Adrenal gland (tissue), 12 donors: ENCODE measurements around the gene TBC1D10A. TPM values are rescaled to one million over a fixed set of nuclear protein-coding genes. Genes with fewer than 3 reads are reported as not detected.
A peak's percentile ranks its signal among the peaks of the same experiment; 100 is the strongest.

ENCODE experiments used
- DNase-seq, 7 donors: peaks; one replicate each; pipeline ENCODE4 v3.0.0-alpha.2; 2019 to 2020
- H3K27ac ChIP-seq, 5 donors: fragments of 200-600 bp; sonication (generic) in 4 of 5; 1 replicate in 3 of 5; 2 replicates in 2 of 5; pipeline versions ENCODE4 v1.5.1 to v1.8.0; 2016 to 2020; ENCODE audit warnings: mild to moderate bottlenecking in 1 of 5
- H3K27me3 ChIP-seq: fragments of 200-600 bp; 2 replicates; pipeline ENCODE4 v1.8.0; 2021
- H3K36me3 ChIP-seq, 2 donors: fragments of 200-600 bp; replicated peaks in 1 of 2; 1 replicate in 1 of 2; 2 replicates in 1 of 2; pipeline versions ENCODE4 v1.5.1 to v1.8.0; 2018 to 2022
- H3K4me1 ChIP-seq, 2 donors: fragments of 200-600 bp; replicated peaks in 1 of 2; 1 replicate in 1 of 2; 2 replicates in 1 of 2; pipeline versions ENCODE4 v1.5.1 to v1.8.0; 2018 to 2021
- H3K4me3 ChIP-seq, 4 donors: fragments of 200-600 bp; sonication (generic) in 3 of 4; one replicate each; pipeline ENCODE4 v1.5.1; 2016 to 2018
- H3K9me3 ChIP-seq, 3 donors: fragments of 200-600 bp; sonication (generic) in 1 of 3; replicated peaks in 1 of 3; 1 replicate in 2 of 3; 2 replicates in 1 of 3; pipeline versions ENCODE4 v1.5.1 to v1.8.0; 2016 to 2021
- CTCF ChIP-seq, 6 experiments: fragments of 450-650 bp in 4 of 6; fragments of 200-600 bp in 2 of 6; sonication (generic) in 1 of 6; IDR thresholded peaks; 1 replicate in 5 of 6; 2 replicates in 1 of 6; pipeline versions ENCODE4 v1.5.1 to v1.8.0; 2016 to 2021; ENCODE audit warnings: antibody characterized with exemption in 6 of 6, mild to moderate bottlenecking in 2 of 6, moderate library complexity in 1 of 6
- POLR2A ChIP-seq, 2 donors: fragments of 450-650 bp; IDR thresholded peaks; one replicate each; pipeline ENCODE4 v1.6.1; 2017; ENCODE audit warnings: antibody characterized with exemption in 2 of 2, mild to moderate bottlenecking in 2 of 2, moderate library complexity in 1 of 2
- WGBS, 4 donors: extraction: QIAGEN DNeasy Blood & Tissue Kit in 2 of 4; methylation state at CpG; one replicate each; pipeline versions ENCODE4 v1.1.5 to v1.1.7; 2013 to 2017; 5-methylcytosine and 5-hydroxymethylcytosine counted together
- intact Hi-C, 2 donors: fragments of 100-400 bp; cut with DNase I; formaldehyde crosslinking; loops; one replicate each; pipeline versions ENCODE4 v1.14.1 to v1.15.0; 2022 to 2023
- polyA plus RNA-seq, 3 donors: library from polyadenylated mRNA; stranded (reverse); fragments of 200-250 nt in 2 of 3; fragments of 350-450 nt in 1 of 3; fragmentation: Illumina TruSeq in 1 of 3; extraction: RNeasy Lipid Tissue Mini Kit (QIAGEN cat#74804) in 1 of 3; gene quantifications; one replicate each; pipeline ENCODE4 v1.2.3, GENCODE V29; 2013 to 2014
- total RNA-seq, 9 donors: library from RNA; depleted of rRNA in 4 of 9; stranded (reverse); fragments of >200 nt in 4 of 9; fragments of 120-200 nt in 1 of 9; fragmentation: NEBNext Ultra II Directional in 1 of 9; extraction: Animal tissue kit (Norgen Biotek cat#: 25700) in 1 of 9; gene quantifications; one replicate each; pipeline versions ENCODE4 v1.1.0 to v1.2.4, GENCODE V29; 2013 to 2023
- donor health status: healthy with polysubstance abuse.
- donor health status: Bipolar disorder and iron deficiency.
- donor health status: DM: yes; HTN: yes; CAD: no.
- donor health status: DM: no; HTN: no; CAD: no.
- donor health status: DM: no; HTN: no; CAD: no.
- donor health status: DM: yes; HTN: yes; CAD: no.

Gene TBC1D10A
- total and polyA plus RNA-seq, 12 donors, result 11.7 to 55.0 (median 29.6) TPM

DNA sequence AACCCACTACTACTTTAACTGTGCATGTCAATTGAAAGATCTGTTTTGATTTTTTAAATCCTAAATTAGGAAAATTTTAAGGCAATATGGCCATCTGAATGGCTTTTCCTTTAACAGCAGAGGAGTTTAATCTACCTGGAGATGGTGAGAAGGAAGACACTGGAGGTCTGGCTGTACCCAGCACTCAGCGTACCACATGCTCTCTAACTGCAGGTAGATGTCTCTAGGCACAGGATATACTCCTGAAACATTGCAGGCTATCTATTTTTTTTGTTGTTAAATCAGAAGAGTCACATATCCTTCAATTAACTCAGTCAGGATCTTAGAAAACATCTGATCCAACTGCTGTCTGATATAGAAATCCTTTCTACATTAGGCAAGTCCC lies 20.1 kb downstream of the TBC1D10A start:
- WGBS, 4 donors, result 82 to 91% (median 85%) methylated on average over 1 of the region's 1 CpG
- no peak for TF ChIP-seq POLR2A (IDR thresholded peaks at IDR 0.05)
- H3K9me3 ChIP-seq, result no peaks in the 10 kb centered on the region
- H3K27ac ChIP-seq, result peak overlapping the region in 3 of 5 donors; percentile 51 to 89 (median 84)
- DNase-seq, result no peak
- no peak overlapping the region for H3K4me3 ChIP-seq
- no peaks in the 10 kb centered on the region for H3K36me3 ChIP-seq
- H3K4me1 ChIP-seq, result peaks cover 61 to 98% of the 10 kb centered on the region in 2 donors
- intact Hi-C loops, result no loop called here
- no peaks in the 10 kb centered on the region for H3K27me3 ChIP-seq

- Histone ChIP-seq H3K9me3 (no peaks in the 10 kb centered on the region), H3K4me3 (no peak overlapping the region), H3K27ac (peak overlapping the region; percentile 51 to 89 (median 69)), H3K36me3 (peaks cover 0 to 4% of the 10 kb centered on the region in 2 donors), H3K27me3 (no peaks in the 10 kb centered on the region), H3K4me1 (peaks cover 56 to 98% of the 10 kb centered on the region in 2 donors)
- TF ChIP-seq POLR2A (IDR thresholded peaks at IDR 0.05) (no peak), CTCF (IDR thresholded peaks at IDR 0.05) (no peak)
- intact Hi-C loops, result no loop called here
- WGBS, 4 donors, result 26 to 42% (median 37%) methylated on average over 3 of the region's 3 CpGs
- DNase-seq, result no peak
Measured at GRCh38 chr22:30305906-30306626, 20.7 kb downstream of the TBC1D10A start.

DNA sequence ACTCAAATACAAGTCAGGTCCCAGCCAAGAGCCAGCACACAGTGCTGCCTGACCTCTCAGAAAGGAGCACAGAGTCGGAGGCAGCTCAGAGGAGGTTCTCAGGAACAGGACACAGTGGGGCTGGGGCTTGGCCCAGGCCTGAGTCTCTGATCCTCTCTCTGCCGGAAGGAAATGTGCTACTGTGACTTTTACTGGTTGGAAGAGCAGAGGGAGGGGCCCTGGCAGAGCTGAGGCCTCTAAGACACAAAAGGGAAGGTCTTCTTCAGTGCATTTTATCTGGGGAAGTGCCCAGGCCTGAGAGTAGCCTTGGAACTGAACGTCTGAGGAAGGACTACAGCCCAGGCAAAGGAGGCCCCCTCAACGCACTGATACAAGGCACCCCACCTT lies 21.2 kb downstream of the TBC1D10A start:
- Histone ChIP-seq H3K36me3 (peaks cover 0 to 9% of the 10 kb centered on the region in 2 donors), H3K4me3 (no peak overlapping the region), H3K27ac (peak overlapping the region; percentile 51 to 89 (median 69)), H3K4me1 (peaks cover 50 to 98% of the 10 kb centered on the region in 2 donors), H3K9me3 (no peaks in the 10 kb centered on the region), H3K27me3 (no peaks in the 10 kb centered on the region)
- 0 to 12% (median 5%) methylated on average over 3 to 4 of the region's 4 CpGs for WGBS, 4 donors
- TF ChIP-seq POLR2A (IDR thresholded peaks at IDR 0.05) (peak in 1 of 2 donors; percentile 60), CTCF (IDR thresholded peaks at IDR 0.05) (no peak)
- peak; percentile 60 to 87 (median 68) for DNase-seq
- intact Hi-C loops, result no loop called here

- Histone ChIP-seq H3K4me1 (peaks cover 42 to 89% of the 10 kb centered on the region in 2 donors), H3K9me3 (no peaks in the 10 kb centered on the region), H3K4me3 (no peak overlapping the region), H3K27me3 (no peaks in the 10 kb centered on the region), H3K36me3 (peaks cover 0 to 18% of the 10 kb centered on the region in 2 donors), H3K27ac (peak overlapping the region; percentile 51 to 89 (median 69))
- WGBS, 4 donors, result 42 to 61% (median 58%) methylated on average over 6 to 7 of the region's 7 CpGs
- DNase-seq, result peak in 1 of 7 donors; percentile 56
- intact Hi-C loops, result no loop called here
- TF ChIP-seq CTCF (IDR thresholded peaks at IDR 0.05) (no peak), POLR2A (IDR thresholded peaks at IDR 0.05) (no peak)
Measured at GRCh38 chr22:30304495-30305244, 22.1 kb downstream of the TBC1D10A start.
